ENCODE data around the gene BRD1. TPM values are rescaled to one million over a fixed set of nuclear protein-coding genes. Genes with fewer than 3 reads are reported as not detected.

The BRD1 gene
- total and polyA plus RNA-seq, 2 experiments from 2014 or later = 12.3 to 33.8 TPM

- Mint-ChIP-seq H3K27ac (no peak overlapping the region), H3K9me3 (peaks cover 65% of the 10 kb centered on the region), H3K27me3 (ENCODE audit: insufficient read depth, low read depth, poor library complexity) (peaks cover 9% of the 10 kb centered on the region), H3K4me1 (no peaks in the 10 kb centered on the region), H3K4me3 (no peak overlapping the region), H3K36me3 (ENCODE audit: low read depth) (peaks cover 17% of the 10 kb centered on the region; the same call in 2 of the 3 replicates)
- H2AFZ ChIP-seq = no peak overlapping the region
- H3K9me2 ChIP-seq (ENCODE audit: insufficient read depth) = no peaks in the 10 kb centered on the region
- H3K4me2 ChIP-seq = no peak overlapping the region
- H3K36me3 ChIP-seq (ENCODE audit: insufficient read depth) = no peaks in the 10 kb centered on the region
- no peak overlapping the region for H3K4me3 ChIP-seq
- H3F3A ChIP-seq (replicated peaks; ENCODE audit: low read depth) = no peaks in the 10 kb centered on the region
- DNase-seq (ENCODE audit: low spot score) (no peak), ATAC-seq (no peak)
- no peak overlapping the region for H3K27ac ChIP-seq (ENCODE audit: low read depth)
- H3K27me3 ChIP-seq (ENCODE audit: insufficient read depth) = no peaks in the 10 kb centered on the region
- TF ChIP-seq NANOG (IDR thresholded peaks at IDR 0.05; ENCODE audit: borderline replicate concordance) (no peak), CREB1 (CRISPR knock-in tag; IDR thresholded peaks at IDR 0.05; ENCODE audit: low read depth) (no peak), CTCF (conservative IDR thresholded peaks at IDR 0.05; ENCODE audit: low read depth in 2 of 2) (no peak), ZNF114 (CRISPR knock-in tag; IDR thresholded peaks at IDR 0.05) (no peak), REST (IDR thresholded peaks at IDR 0.05; ENCODE audit: unreplicated experiment) (no peak), EZH2phosphoT487 (IDR thresholded peaks at IDR 0.05; ENCODE audit: unreplicated experiment) (no peak), ZNF331 (CRISPR knock-in tag; IDR thresholded peaks at IDR 0.05; ENCODE audit: low read depth) (no peak), JUNB (IDR thresholded peaks at IDR 0.05; ENCODE audit: unreplicated experiment) (no peak), POLR2AphosphoS5 (IDR thresholded peaks at IDR 0.05; ENCODE audit: low read depth) (no peak), ZNF462 (CRISPR knock-in tag; IDR thresholded peaks at IDR 0.05) (no peak), STAT1 (IDR thresholded peaks at IDR 0.05; ENCODE audit: unreplicated experiment) (no peak), EZH2 (IDR thresholded peaks at IDR 0.05; ENCODE audit: low read depth, unreplicated experiment) (no peak), ETS1 (IDR thresholded peaks at IDR 0.05) (no peak)
- no peaks in the 10 kb centered on the region for H3K79me2 ChIP-seq (replicated peaks; ENCODE audit: insufficient read depth)
- H4K20me1 ChIP-seq (replicated peaks; ENCODE audit: insufficient read depth) = no peaks in the 10 kb centered on the region
- H3K4me1 ChIP-seq (ENCODE audit: insufficient read depth) = no peaks in the 10 kb centered on the region
These were observed 88.5 kb downstream of the BRD1 start for GRCh38 chr22:49739138-49739537.

Data from GM23338 (cell line).